Colonic mucosa (tissue), 4 donors: ENCODE measurements around the gene ZNF398. TPM values are rescaled to one million over a fixed set of nuclear protein-coding genes. Genes with fewer than 3 reads are reported as not detected.

ENCODE experiments used
- DNase-seq: peaks from one replicate; pipeline ENCODE4 v3.0.0-alpha.2; 2020
- H3K27ac ChIP-seq: fragments of 200-600 bp; one replicate; pipeline ENCODE4 v1.8.0; 2021
- H3K27me3 ChIP-seq: fragments of 200-600 bp; one replicate; pipeline ENCODE4 v1.8.0; 2021
- H3K36me3 ChIP-seq: fragments of 200-600 bp; one replicate; pipeline ENCODE4 v1.8.0; 2021
- H3K4me1 ChIP-seq: fragments of 200-600 bp; one replicate; pipeline ENCODE4 v1.8.0; 2021; ENCODE audit warnings: mild to moderate bottlenecking
- H3K4me3 ChIP-seq: fragments of 200-600 bp; one replicate; pipeline ENCODE4 v1.8.0; 2021
- H3K9ac ChIP-seq, 2 donors: one replicate each; pipeline ENCODE4 v1.7.0; 2013; ENCODE audit warnings: control low read depth in 2 of 2, low read depth in 2 of 2, low read length in 2 of 2
- H3K9me3 ChIP-seq: fragments of 200-600 bp; one replicate; pipeline ENCODE4 v1.8.0; 2021
- intact Hi-C: fragments of 100-400 bp; cut with DNase I; formaldehyde crosslinking; loops from one replicate; pipeline ENCODE4 v1.14.1; 2022
- total RNA-seq, 2 donors: library from RNA; stranded (reverse); fragmentation: NEBNext Ultra II Directional in 1 of 2; extraction: Animal tissue kit (Norgen Biotek cat#: 25700) in 1 of 2; gene quantifications; one replicate each; pipeline ENCODE4 v1.2.1, GENCODE V29; 2021
- TF ChIP-seq, protein P1 (sequence below): fragments of 200-600 bp; IDR thresholded peaks from one replicate; pipeline ENCODE4 v1.8.0; 2022; ENCODE audit warnings: antibody characterized with exemption, mild to moderate bottlenecking
- donor health status: healthy.
- donor health status: DM: no; HTN: no; CAD: no.
- donor health status: DM: no; HTN: no; CAD: no.

The ZNF398 gene, protein sequence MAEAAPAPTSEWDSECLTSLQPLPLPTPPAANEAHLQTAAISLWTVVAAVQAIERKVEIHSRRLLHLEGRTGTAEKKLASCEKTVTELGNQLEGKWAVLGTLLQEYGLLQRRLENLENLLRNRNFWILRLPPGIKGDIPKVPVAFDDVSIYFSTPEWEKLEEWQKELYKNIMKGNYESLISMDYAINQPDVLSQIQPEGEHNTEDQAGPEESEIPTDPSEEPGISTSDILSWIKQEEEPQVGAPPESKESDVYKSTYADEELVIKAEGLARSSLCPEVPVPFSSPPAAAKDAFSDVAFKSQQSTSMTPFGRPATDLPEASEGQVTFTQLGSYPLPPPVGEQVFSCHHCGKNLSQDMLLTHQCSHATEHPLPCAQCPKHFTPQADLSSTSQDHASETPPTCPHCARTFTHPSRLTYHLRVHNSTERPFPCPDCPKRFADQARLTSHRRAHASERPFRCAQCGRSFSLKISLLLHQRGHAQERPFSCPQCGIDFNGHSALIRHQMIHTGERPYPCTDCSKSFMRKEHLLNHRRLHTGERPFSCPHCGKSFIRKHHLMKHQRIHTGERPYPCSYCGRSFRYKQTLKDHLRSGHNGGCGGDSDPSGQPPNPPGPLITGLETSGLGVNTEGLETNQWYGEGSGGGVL
- 10 to 100 TPM; 10.2 to 12.3 TPM for total RNA-seq

DNA sequence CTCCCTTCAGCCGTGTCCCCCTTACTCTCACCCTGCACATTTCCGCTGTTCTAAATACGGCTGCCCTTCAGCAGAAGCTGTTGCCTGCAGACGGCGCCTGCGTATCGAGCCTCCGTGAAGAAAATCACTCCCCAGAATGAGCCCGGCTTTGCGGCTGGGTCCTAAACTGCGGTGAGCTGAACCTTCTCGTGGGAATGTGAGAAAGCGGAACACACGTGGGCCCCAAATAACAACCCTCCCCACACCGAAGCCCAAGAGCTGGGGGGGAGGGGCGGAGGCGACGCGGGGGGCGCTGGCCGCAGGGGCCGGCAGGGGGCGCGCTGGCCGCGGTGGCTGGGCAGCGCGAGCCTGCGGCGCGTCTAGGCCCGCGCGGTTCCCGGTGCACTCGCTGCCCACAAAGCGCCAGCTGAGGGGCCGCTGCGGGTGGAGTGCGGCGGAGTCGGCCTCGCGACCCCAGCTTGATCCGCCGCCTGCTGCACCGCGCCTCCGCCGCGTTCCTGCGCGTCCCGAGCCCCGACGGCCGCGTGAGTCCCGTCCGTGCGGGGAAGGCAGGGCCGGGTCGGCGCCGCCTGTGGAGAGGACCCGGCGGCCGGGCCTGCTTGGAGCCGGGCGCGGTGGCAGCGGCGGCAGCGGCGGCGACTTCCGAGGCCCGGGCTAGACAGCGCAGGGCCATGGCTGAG, at the start of gene ZNF398:
Gene ZNF398, plus strand, starts transcription at position 382 of the 680 bp plus-strand sequence. Its CDS starts 290 bp downstream, at position 672.
- Histone ChIP-seq H3K9ac (peak within 1 kb of the TSS; percentile 81 to 95), H3K27ac (peak within 1 kb of the TSS; percentile 89), H3K4me3 (peak within 1 kb of the TSS; percentile 93), H3K27me3 (no peaks in the 10 kb centered on the region), H3K36me3 (no peaks in the 10 kb centered on the region), H3K9me3 (no peaks in the 10 kb centered on the region), H3K4me1 (no peaks in the 10 kb centered on the region)
- intact Hi-C loops: no loop called here
- peak; percentile 74 for DNase-seq
- TF ChIP-seq, protein P1, sequence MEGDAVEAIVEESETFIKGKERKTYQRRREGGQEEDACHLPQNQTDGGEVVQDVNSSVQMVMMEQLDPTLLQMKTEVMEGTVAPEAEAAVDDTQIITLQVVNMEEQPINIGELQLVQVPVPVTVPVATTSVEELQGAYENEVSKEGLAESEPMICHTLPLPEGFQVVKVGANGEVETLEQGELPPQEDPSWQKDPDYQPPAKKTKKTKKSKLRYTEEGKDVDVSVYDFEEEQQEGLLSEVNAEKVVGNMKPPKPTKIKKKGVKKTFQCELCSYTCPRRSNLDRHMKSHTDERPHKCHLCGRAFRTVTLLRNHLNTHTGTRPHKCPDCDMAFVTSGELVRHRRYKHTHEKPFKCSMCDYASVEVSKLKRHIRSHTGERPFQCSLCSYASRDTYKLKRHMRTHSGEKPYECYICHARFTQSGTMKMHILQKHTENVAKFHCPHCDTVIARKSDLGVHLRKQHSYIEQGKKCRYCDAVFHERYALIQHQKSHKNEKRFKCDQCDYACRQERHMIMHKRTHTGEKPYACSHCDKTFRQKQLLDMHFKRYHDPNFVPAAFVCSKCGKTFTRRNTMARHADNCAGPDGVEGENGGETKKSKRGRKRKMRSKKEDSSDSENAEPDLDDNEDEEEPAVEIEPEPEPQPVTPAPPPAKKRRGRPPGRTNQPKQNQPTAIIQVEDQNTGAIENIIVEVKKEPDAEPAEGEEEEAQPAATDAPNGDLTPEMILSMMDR: peak; percentile 45

DNA sequence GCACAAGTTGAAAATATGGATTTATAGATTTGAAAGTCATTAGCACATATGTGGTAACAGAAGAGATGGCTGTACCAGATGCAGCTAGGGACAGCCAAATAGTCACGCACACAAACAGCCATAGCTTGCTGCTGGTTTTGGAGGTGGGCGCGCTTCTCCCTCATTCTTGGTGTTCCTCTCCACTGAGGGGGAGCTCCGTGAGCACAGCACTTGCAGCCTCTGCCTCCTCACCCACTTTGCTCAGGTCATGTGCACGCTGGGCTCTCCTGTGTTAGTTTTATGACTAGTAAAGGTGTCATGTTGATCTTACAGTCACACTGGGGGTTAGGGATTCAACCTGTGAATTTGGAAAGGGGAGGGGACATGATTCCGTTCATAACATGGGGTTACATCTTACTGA, 48.2 kb upstream of the ZNF398 start:
- Histone ChIP-seq H3K9ac (no peak overlapping the region), H3K36me3 (no peaks in the 10 kb centered on the region), H3K9me3 (no peaks in the 10 kb centered on the region), H3K4me1 (no peaks in the 10 kb centered on the region), H3K27me3 (no peaks in the 10 kb centered on the region), H3K4me3 (no peak overlapping the region), H3K27ac (no peak overlapping the region)
- intact Hi-C loops: no loop called here
- no peak for DNase-seq
- TF ChIP-seq, protein P1: no peak

DNA sequence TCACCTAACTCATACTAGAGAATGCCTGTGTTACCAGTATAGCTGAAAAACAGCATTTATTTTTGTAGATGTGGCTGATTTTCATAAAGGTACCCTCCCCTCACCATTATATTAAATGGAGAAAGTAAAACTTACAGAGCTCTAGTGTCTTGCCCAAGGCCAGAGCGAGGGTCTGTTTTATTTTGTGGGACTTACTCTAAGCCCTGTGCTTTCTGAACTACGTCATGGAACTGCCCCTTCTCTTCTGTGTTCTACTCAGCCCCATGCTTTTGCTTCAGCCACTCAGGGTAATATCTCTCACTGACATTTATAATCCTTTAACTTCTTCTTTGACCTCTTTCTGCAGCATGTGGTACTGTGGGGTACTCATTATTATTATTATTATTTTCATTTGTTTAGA, 46.4 kb upstream of the ZNF398 start:
- intact Hi-C loops: no loop called here
- Histone ChIP-seq H3K27me3 (no peaks in the 10 kb centered on the region), H3K36me3 (no peaks in the 10 kb centered on the region), H3K9me3 (no peaks in the 10 kb centered on the region), H3K9ac (no peak overlapping the region), H3K4me3 (no peak overlapping the region), H3K27ac (no peak overlapping the region), H3K4me1 (no peaks in the 10 kb centered on the region)
- DNase-seq: no peak
- TF ChIP-seq, protein P1: no peak

DNA sequence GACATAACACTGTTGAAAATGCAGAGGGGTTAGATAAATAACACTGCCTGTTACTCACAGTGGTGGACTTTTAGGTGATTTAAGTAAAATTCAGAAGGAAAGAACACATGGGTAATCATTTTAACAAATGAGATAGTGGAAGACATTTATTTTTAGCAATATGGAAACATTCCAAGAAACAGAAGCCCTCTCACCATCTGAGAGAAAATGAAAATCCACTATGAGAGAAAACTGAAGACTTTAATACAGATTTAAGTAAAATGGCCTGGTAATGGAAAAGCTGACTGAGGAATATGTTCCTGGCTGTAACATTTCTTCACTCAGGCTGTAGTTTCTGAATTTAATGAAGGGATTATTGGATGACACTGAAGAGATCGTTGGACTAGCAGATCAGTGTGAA, 44.6 kb upstream of the ZNF398 start:
- H3K9me3 ChIP-seq: no peaks in the 10 kb centered on the region
- H3K27ac ChIP-seq: no peak overlapping the region
- intact Hi-C loops: no loop called here
- TF ChIP-seq, protein P1: no peak
- no peak overlapping the region for H3K4me3 ChIP-seq
- H3K4me1 ChIP-seq: no peaks in the 10 kb centered on the region
- H3K27me3 ChIP-seq: no peaks in the 10 kb centered on the region
- H3K9ac ChIP-seq: no peak overlapping the region
- no peaks in the 10 kb centered on the region for H3K36me3 ChIP-seq
- DNase-seq: no peak

DNA sequence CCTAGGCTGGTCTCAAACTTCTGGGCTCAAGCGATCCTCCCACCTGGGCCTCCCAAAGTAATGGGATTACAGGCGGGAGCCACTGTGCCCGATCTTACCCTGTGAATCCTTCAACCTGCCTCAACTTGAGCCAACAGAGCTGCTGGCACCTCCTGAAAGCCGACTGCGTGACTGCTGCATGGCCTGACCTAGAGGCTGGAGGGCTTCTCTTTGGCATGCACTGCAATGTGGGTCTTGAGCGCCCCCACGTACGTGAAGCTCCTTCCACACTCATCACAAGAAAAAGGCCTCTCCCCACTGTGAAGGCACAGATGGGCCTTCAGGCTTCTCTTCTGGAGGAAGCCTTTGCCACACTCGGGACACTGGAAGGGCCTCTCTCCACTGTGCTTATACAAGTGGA, 43.8 kb upstream of the ZNF398 start:
- TF ChIP-seq, protein P1: no peak
- H3K36me3 ChIP-seq: no peaks in the 10 kb centered on the region
- no peak for DNase-seq
- no peaks in the 10 kb centered on the region for H3K9me3 ChIP-seq
- H3K4me3 ChIP-seq: no peak overlapping the region
- H3K27me3 ChIP-seq: no peaks in the 10 kb centered on the region
- intact Hi-C loops: no loop called here
- no peak overlapping the region for H3K27ac ChIP-seq
- no peak overlapping the region for H3K9ac ChIP-seq
- H3K4me1 ChIP-seq: no peaks in the 10 kb centered on the region
